Frontal cortex (tissue), 4 donors: Measurements from ENCODE around the gene ADARB2. TPM values are rescaled to one million over a fixed set of nuclear protein-coding genes. Genes with fewer than 3 reads are reported as not detected.
"Not testable (repeated sequence)": the region's sequence is repeated elsewhere in the genome, so short reads cannot be mapped to it uniquely, and the experiment has no call there.

Experiments used
- DNase-seq, 2 donors: peaks; one replicate each; pipeline ENCODE4 v3.0.0; 2012; ENCODE audit warnings: low spot score in 2 of 2
- FAIRE-seq: peaks from 2 replicates; lab custom pipeline; 2012; peaks lifted over from hg19 to GRCh38; lab: Jason Lieb, UNC
- total RNA-seq: library from RNA; depleted of rRNA; stranded (reverse); fragments of >200 nt; gene quantifications from one replicate; pipeline ENCODE4 v1.2.3, GENCODE V29; 2014
- donor health status: control.
- donor health status: control.
- donor health status: control.

Gene ADARB2
- total RNA-seq, 1 donor from 2014 or later: 3.3 TPM

- DNase-seq: no peak
- no peak for FAIRE-seq
Observed at GRCh38 chr10:1464881-1465417, 272.4 kb downstream of the ADARB2 start.

DNA sequence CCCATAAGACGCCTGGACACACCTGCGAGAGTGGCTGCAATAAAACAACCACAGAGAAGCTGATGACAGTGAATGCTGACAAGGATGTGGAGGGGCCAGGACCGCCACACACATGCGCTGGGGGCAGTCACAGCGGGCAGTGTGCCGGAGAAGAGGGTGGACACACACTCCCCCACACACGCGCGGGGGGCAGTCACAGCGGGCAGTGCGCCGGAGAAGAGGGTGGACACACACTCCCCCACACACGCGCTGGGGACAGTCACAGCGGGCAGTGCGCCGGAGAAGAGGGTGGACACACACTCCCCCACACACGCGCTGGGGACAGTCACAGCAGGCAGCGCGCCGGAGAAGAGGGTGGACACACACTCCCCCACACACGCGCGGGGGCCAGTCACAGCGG, 273.4 kb downstream of the ADARB2 start:
- FAIRE-seq: not testable (repeated sequence)

GRCh38 chr10:1462994-1463633, 274.2 kb downstream of the ADARB2 start:
- FAIRE-seq: no peak

More for the DNA sequence above, 273.4 kb downstream of the ADARB2 start:
- not testable (repeated sequence) for DNase-seq

GRCh38 chr10:1462521-1462920, 274.8 kb downstream of the ADARB2 start:
- FAIRE-seq (no peak), DNase-seq (no peak)

More at GRCh38 chr10:1462994-1463633, 274.2 kb downstream of the ADARB2 start:
- DNase-seq: no peak

DNA sequence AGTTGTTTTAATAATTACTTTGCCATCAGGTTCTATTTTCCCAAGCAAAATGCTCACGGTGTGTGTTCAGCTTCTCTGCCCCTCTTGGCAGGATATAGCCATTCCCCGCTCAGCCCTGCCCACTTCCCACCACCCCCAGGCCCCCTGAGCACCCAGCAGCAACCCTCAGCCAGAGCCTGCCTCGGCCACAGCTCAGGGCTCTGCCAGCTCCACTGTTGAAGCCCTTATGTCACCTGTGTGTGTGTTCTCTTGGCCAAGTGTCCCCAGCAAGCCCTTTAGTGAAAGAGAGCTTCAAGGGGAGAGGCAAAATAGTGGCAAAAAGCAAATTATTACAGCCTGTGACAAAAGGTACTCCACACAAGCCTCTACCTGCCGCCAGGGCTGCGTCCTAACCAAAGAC, 275.3 kb downstream of the ADARB2 start:
- FAIRE-seq (no peak), DNase-seq (no peak)

- DNase-seq: no peak
- no peak for FAIRE-seq
Observed at GRCh38 chr10:1461016-1461415, 276.3 kb downstream of the ADARB2 start.

DNA sequence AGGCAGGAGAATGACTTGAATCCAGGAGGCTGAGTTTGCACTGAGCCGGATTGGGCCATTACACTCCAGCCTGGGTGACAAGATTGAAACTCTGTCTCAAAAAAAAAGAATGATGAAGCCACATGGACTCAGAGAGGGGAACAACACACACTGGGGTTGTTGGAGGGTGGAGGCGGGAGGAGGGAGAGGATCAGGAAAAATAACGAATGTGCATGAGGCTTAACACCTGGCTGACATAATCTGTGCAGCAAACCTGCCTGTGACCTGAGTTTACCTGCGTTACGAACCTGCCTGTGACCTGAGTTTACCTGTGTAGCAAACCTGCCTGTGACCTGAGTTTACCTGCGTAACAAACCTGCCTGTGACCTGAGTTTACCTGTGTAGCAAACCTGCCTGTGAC, 277.7 kb downstream of the ADARB2 start:
- not testable (repeated sequence) for FAIRE-seq, DNase-seq

- DNase-seq (no peak), FAIRE-seq (no peak)
Observed at GRCh38 chr10:1454951-1455350, 282.4 kb downstream of the ADARB2 start.

DNA sequence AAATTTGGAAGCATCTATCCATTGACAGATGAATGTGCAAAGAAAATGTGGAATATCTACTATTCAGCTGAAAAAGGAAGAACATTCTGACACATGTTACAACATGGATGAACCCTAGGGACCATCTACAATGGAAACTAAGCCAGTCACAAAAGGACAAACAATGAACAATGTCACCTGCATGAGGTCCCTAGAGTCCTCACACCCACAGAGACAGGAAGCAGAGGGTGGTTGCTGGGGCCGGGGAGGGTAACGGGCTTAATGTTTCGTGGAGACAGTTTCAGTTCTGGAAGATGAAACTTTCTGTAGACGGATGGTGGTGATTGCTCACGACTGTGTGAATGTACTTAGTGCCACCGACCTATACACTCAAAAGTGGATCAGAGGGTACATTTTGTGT, 282.9 kb downstream of the ADARB2 start:
- FAIRE-seq (no peak), DNase-seq (no peak)

DNA sequence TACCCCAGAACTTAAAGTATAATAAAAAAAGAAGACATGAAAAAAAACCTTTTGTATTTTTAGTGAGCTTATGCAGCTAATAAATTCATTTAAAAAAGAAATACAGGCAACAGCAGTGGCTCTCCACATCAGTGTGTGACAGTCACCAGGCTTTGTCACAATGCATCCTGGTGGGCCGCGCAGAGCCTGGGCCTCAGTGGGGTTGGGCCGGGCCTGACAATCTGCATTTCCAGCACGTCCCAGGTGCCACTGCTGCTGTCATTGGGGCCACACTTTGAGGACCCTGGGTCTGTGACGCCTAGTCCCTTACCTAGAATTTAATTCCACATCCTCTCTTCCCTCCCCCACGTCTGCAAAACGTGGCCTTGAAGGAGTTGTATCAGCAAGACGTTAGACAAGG, 284.5 kb downstream of the ADARB2 start:
- FAIRE-seq: no peak
- no peak for DNase-seq

DNA sequence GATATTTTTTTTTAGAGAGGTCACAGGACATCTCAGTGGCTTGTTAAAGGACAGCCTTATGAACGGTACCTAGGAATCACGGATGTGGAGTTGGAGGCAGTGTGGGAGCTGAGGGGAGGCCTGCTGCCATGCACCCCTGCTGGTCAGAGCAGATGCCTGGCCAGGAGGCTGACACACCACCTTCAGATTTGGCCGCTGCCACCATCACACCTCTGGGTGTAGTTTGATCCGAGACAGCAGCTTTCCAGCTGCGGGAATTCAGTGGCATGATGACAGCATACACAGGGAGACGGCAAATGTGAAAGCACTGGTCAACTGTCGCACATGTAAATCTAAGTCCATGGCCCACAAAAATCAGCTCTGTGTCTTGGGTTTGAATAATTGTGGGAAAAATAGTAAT, 285.4 kb downstream of the ADARB2 start:
- FAIRE-seq (no peak), DNase-seq (no peak)

DNA sequence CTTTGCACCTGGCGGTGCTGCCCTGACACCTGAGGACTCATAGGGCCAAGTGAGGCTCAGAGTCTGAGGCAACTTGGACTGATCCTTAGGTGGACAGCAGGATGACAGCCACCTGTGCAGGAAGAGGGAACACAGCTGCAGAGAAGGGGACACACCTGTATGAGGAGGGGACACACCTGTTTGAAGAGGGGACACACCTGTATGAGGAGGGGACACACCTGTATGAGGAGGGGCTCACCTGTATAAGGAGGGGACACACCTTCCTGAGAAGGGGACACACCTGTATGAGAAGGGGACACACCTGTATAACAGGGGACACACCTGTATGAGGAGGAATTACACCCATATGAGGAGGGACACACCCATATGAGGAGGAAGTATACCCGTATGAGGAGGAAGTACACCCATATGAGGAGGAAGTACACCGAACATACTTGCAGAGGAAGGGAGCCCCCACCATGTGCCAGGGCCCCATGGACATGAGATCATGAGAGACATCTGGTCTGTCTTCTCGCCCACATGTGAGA, 285.9 kb downstream of the ADARB2 start:
- FAIRE-seq (no peak), DNase-seq (no peak)

DNA sequence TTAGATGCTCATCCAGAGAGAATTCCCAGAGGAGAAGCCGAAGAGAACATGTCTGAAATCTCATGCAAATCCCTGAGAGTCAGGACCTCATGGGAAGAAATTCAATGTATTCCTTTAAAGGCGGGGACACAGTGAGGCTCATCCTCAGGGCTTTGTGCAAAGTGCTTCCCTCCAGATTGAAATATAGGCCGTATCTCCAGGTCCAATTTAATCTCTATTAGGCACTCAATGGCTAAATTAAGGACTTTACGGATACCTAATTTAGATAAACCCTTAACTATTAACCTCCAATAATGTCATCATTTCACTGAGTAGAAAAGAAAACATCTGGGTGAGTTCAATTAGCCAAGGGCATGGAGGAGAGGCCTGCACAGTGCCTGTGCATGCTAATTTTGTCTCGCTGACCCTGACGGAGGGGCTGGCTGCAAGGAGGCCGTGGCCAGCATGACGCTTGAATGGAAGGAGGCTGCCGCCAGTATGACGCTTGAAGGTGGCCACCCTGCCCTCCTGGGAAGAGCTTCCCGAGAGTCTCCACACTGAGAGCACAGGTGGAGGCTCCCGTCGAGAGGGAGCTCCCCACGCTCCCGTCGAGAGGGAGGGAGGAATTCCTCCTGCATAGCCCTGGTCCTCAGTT, 287.6 kb downstream of the ADARB2 start:
- FAIRE-seq: no peak
- DNase-seq: no peak

- no peak for FAIRE-seq
- no peak for DNase-seq
Observed at GRCh38 chr10:1449021-1449420, 288.3 kb downstream of the ADARB2 start.

GRCh38 chr10:1448252-1448930, 288.9 kb downstream of the ADARB2 start:
- DNase-seq (no peak), FAIRE-seq (no peak)

GRCh38 chr10:1444826-1445225, 292.5 kb downstream of the ADARB2 start:
- FAIRE-seq: no peak

DNA sequence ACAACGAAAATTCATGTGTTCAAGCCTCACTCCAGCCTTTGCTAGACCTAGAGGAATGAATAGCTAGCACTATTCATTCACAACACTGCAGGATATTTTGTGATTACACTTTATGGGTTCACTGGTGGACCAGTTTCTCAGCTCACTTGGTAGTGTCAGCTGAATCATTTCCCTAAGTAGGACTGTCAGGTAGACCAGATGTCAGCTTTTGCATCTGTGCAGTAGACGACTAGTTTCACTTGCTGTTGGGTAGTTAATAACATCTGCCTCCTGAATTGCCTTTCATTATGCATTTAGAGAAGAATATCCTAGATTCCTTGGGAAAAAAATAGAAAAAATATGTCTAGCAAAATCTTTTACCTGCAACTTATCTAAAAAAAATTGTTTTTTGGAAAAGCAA, 296.4 kb downstream of the ADARB2 start:
- DNase-seq: no peak
- FAIRE-seq: no peak

More at GRCh38 chr10:1444826-1445225, 292.5 kb downstream of the ADARB2 start:
- no peak for DNase-seq

- FAIRE-seq (no peak), DNase-seq (no peak)
Observed at GRCh38 chr10:1434912-1435692, 302.2 kb downstream of the ADARB2 start.

- no peak for FAIRE-seq
- no peak for DNase-seq
Observed at GRCh38 chr10:1434202-1434601, 303.1 kb downstream of the ADARB2 start.

DNA sequence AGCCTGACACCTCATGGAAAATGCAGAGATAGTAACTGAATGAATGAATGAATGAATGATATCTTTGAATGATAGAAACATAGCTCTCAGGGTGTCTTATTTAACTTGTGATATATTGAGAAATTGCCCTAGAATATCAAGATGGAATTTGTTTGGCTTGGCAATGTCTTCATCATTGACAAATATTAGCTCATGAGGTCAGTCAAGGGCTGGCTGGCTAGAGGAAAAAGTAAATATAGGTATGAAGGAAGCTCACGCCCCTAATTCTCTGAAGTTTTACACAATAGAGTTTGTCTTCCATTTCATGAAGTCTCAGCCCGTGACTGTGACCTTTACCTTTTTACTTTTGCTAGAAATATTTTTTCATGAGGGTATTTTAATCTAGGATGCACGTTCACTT, 305.2 kb downstream of the ADARB2 start:
- FAIRE-seq: no peak
- no peak for DNase-seq
